Measurements from ENCODE around the gene TDRD10.

- TF ChIP-seq EZH2 (IDR thresholded peaks at IDR 0.05; ENCODE audit: insufficient read depth, poor library complexity, severe bottlenecking) = no peak
- no peak for TF ChIP-seq EZH2phosphoT487 (IDR thresholded peaks at IDR 0.05; ENCODE audit: insufficient read depth, low read depth)
Observed at GRCh38 chr1:154519591-154519991, 17.6 kb downstream of the TDRD10 start.

Data from GM23248 (cell line).